ENCODE results near the gene KY.
"Not testable (repeated sequence)": the region's sequence is repeated elsewhere in the genome, so short reads cannot be mapped to it uniquely, and the experiment has no call there.

- not testable (repeated sequence) for TF ChIP-seq CTCF (conservative IDR thresholded peaks at IDR 0.05; ENCODE audit: low read depth in 2 of 2); EZH2phosphoT487 (IDR thresholded peaks at IDR 0.05; ENCODE audit: unreplicated experiment); POLR2AphosphoS5 (IDR thresholded peaks at IDR 0.05; ENCODE audit: low read depth); CREB1 (CRISPR knock-in tag; IDR thresholded peaks at IDR 0.05; ENCODE audit: low read depth); JUNB (IDR thresholded peaks at IDR 0.05; ENCODE audit: unreplicated experiment); REST (IDR thresholded peaks at IDR 0.05; ENCODE audit: unreplicated experiment)
Measured at GRCh38 chr3:134569899-134570298, 80.9 kb downstream of the KY start.

Data from GM23338 (cell line).